Measurements from ENCODE around the gene FOXO1. TPM values are rescaled to one million over a fixed set of nuclear protein-coding genes. Genes with fewer than 3 reads are reported as not detected.

Gene FOXO1
- total RNA-seq, 1 donor, result 7.6 TPM

DNA sequence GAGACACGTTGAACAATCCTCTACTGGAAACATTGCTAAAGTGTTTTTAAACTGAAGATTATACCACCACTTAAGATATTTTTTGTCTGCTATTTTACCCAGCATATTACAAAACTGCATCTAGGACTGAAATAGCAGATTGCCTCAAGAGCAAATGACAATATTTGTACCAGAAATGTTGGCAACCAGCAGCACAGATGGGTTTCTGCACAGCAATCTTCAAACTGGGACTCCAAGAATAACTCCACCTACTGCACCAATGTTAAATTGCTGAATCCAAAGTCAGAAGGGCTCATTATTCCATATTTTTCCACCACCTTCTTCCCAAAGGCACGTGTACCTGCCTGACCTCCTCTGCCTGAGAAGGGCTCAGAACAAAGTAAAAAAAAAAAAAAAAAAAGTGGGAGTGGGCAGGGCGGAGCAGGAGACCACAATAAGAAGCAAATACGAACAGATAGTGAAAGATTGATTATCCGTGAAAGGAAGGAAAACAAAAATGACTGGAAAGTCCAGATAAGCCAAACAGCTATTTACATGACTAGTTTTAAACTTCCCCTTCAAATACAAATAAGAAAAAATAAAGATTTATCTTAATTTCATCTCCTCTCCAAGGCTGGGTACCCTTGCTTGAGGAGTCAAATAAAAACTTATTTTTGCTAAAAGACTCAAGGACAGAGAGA is 79.4 kb downstream of the FOXO1 start:
- Histone ChIP-seq H3K4me2 (ENCODE audit: insufficient read depth, low read length) (no peak overlapping the region), H3K9me3 (ENCODE audit: low read depth, low read length) (no peaks in the 10 kb centered on the region), H3K36me3 (ENCODE audit: insufficient read depth, low read length) (no peaks in the 10 kb centered on the region), H3K4me1 (ENCODE audit: insufficient read depth, low read length) (peaks cover 8% of the 10 kb centered on the region), H3K27me3 (ENCODE audit: insufficient read depth, low read length) (no peaks in the 10 kb centered on the region), H3K79me2 (ENCODE audit: insufficient read depth, low read length) (peaks cover 23% of the 10 kb centered on the region), H3K4me3 (ENCODE audit: insufficient read depth, low read length) (no peak overlapping the region), H2AFZ (ENCODE audit: low read length) (no peak overlapping the region), H3K27ac (ENCODE audit: low read depth, low read length) (no peak overlapping the region), H4K20me1 (ENCODE audit: insufficient read depth, low read length) (no peaks in the 10 kb centered on the region)
- TF ChIP-seq, protein P1, sequence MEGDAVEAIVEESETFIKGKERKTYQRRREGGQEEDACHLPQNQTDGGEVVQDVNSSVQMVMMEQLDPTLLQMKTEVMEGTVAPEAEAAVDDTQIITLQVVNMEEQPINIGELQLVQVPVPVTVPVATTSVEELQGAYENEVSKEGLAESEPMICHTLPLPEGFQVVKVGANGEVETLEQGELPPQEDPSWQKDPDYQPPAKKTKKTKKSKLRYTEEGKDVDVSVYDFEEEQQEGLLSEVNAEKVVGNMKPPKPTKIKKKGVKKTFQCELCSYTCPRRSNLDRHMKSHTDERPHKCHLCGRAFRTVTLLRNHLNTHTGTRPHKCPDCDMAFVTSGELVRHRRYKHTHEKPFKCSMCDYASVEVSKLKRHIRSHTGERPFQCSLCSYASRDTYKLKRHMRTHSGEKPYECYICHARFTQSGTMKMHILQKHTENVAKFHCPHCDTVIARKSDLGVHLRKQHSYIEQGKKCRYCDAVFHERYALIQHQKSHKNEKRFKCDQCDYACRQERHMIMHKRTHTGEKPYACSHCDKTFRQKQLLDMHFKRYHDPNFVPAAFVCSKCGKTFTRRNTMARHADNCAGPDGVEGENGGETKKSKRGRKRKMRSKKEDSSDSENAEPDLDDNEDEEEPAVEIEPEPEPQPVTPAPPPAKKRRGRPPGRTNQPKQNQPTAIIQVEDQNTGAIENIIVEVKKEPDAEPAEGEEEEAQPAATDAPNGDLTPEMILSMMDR (IDR thresholded peaks at IDR 0.05; ENCODE audit: extremely low read depth, low read depth, low read length), result no peak
- no peak for DNase-seq (ENCODE audit: insufficient read length, low spot score, missing footprints)

DNA sequence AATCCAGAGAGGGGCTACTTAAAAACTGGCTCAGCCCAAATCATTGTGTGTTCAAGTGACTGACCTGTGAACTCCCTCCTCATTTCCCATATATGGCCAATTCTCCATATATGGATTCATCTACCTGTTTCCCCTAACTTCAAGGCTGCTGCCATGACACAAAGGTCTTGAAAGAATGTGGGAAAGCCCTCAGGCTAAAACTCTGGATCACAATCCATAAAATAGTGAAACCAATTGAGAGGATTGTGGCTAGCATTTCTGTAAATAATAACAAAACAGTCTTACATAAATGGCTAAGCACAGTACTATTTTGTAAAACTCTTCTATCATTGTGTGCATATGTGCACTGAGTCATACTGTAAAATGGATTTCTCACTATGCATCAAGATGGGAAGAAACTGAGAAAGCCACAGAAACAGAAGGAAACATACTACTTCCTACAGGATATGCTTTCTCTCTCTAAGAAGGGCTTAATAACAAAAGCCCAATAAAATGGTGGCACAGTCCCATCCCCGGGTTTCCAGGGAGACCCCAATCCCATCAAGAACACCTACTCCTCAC is 80.5 kb downstream of the FOXO1 start:
- no peaks in the 10 kb centered on the region for H4K20me1 ChIP-seq (ENCODE audit: insufficient read depth, low read length)
- TF ChIP-seq, protein P1 (IDR thresholded peaks at IDR 0.05; ENCODE audit: extremely low read depth, low read depth, low read length), result no peak

GRCh38 chr13:40583738-40584137 is 82.7 kb downstream of the FOXO1 start:
- Histone ChIP-seq H3K4me2 (ENCODE audit: insufficient read depth, low read length) (no peak overlapping the region), H2AFZ (ENCODE audit: low read length) (no peak overlapping the region), H3K9me3 (ENCODE audit: low read depth, low read length) (no peaks in the 10 kb centered on the region), H4K20me1 (ENCODE audit: insufficient read depth, low read length) (no peaks in the 10 kb centered on the region), H3K27me3 (ENCODE audit: insufficient read depth, low read length) (no peaks in the 10 kb centered on the region), H3K27ac (ENCODE audit: low read depth, low read length) (no peak overlapping the region), H3K79me2 (ENCODE audit: insufficient read depth, low read length) (peaks cover 19% of the 10 kb centered on the region), H3K4me1 (ENCODE audit: insufficient read depth, low read length) (no peaks in the 10 kb centered on the region), H3K4me3 (ENCODE audit: insufficient read depth, low read length) (no peak overlapping the region), H3K36me3 (ENCODE audit: insufficient read depth, low read length) (no peaks in the 10 kb centered on the region)
- DNase-seq (ENCODE audit: insufficient read length, low spot score, missing footprints), result no peak
- TF ChIP-seq, protein P1 (IDR thresholded peaks at IDR 0.05; ENCODE audit: extremely low read depth, low read depth, low read length), result no peak

More for the DNA sequence above, 80.5 kb downstream of the FOXO1 start:
- Histone ChIP-seq H3K79me2 (ENCODE audit: insufficient read depth, low read length) (peaks cover 20% of the 10 kb centered on the region), H3K4me1 (ENCODE audit: insufficient read depth, low read length) (peaks cover 8% of the 10 kb centered on the region), H3K4me3 (ENCODE audit: insufficient read depth, low read length) (no peak overlapping the region), H3K4me2 (ENCODE audit: insufficient read depth, low read length) (no peak overlapping the region), H3K9me3 (ENCODE audit: low read depth, low read length) (no peaks in the 10 kb centered on the region), H2AFZ (ENCODE audit: low read length) (no peak overlapping the region), H3K36me3 (ENCODE audit: insufficient read depth, low read length) (no peaks in the 10 kb centered on the region), H3K27me3 (ENCODE audit: insufficient read depth, low read length) (no peaks in the 10 kb centered on the region), H3K27ac (ENCODE audit: low read depth, low read length) (no peak overlapping the region)
- no peak for DNase-seq (ENCODE audit: insufficient read length, low spot score, missing footprints)

DNA sequence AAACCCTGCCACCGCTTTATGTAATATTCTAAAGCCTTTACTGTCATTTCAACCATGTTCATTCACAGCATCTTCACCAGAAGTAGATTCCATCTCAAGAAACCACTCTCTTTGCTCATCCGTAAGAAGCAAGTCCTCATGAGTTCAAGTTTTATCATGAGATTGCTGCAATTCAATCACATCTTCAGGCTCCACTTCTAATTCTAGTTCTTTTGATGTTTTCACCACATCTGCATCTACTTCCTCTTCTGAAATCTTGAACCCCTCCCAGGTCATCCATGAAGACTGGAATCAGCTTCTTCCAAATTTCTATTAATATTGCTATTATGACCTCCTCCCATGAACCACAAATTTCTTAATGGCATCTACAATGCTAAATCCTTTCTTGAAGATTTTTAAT is 83.9 kb downstream of the FOXO1 start:
- H3K36me3 ChIP-seq (ENCODE audit: insufficient read depth, low read length), result no peaks in the 10 kb centered on the region
- no peaks in the 10 kb centered on the region for H3K27me3 ChIP-seq (ENCODE audit: insufficient read depth, low read length)
- H3K4me3 ChIP-seq (ENCODE audit: insufficient read depth, low read length), result no peak overlapping the region
- no peak overlapping the region for H2AFZ ChIP-seq (ENCODE audit: low read length)
- peaks cover 14% of the 10 kb centered on the region for H3K79me2 ChIP-seq (ENCODE audit: insufficient read depth, low read length)
- no peak for DNase-seq (ENCODE audit: insufficient read length, low spot score, missing footprints)
- H3K27ac ChIP-seq (ENCODE audit: low read depth, low read length), result no peak overlapping the region
- H3K4me1 ChIP-seq (ENCODE audit: insufficient read depth, low read length), result no peaks in the 10 kb centered on the region
- H3K9me3 ChIP-seq (ENCODE audit: low read depth, low read length), result no peaks in the 10 kb centered on the region
- TF ChIP-seq, protein P1 (IDR thresholded peaks at IDR 0.05; ENCODE audit: extremely low read depth, low read depth, low read length), result no peak
- H3K4me2 ChIP-seq (ENCODE audit: insufficient read depth, low read length), result no peak overlapping the region
- H4K20me1 ChIP-seq (ENCODE audit: insufficient read depth, low read length), result peaks cover 4% of the 10 kb centered on the region
